OCI-LY1 (cell line): ENCODE data around the gene PROB1.

Source experiments
- H2AFZ ChIP-seq: fragments of 200-600 bp; sonication (generic), shearing (Covaris generic); 2 replicates; pipeline ENCODE4 v1.6.0; 2014; ENCODE audit warnings: antibody characterized with exemption, mild to moderate bottlenecking, low read length
- H3F3A ChIP-seq: fragments of 200-600 bp; sonication (generic), shearing (Covaris generic); 2 replicates; pipeline ENCODE4 v1.6.0; 2014; ENCODE audit warnings: mild to moderate bottlenecking, antibody characterized with exemption, low read length, moderate library complexity; ENCODE audit not compliant: insufficient read depth
- H3K27ac ChIP-seq: fragments of 200-600 bp; sonication (generic); 2 replicates; pipeline ENCODE4 v1.5.1; 2014; ENCODE audit warnings: low read length, mixed run types, mild to moderate bottlenecking, low read depth; ENCODE audit not compliant: poor library complexity, severe bottlenecking
- H3K27me3 ChIP-seq: fragments of 200-600 bp; sonication (generic); 2 replicates; pipeline ENCODE4 v1.6.0; 2014; ENCODE audit warnings: antibody characterized with exemption, mild to moderate bottlenecking, low read length, moderate library complexity; ENCODE audit not compliant: insufficient read depth
- H3K36me3 ChIP-seq: fragments of 200-600 bp; sonication (generic); 2 replicates; pipeline ENCODE4 v1.6.1; 2014; ENCODE audit warnings: mild to moderate bottlenecking, antibody characterized with exemption, low read length, moderate library complexity, mixed read lengths; ENCODE audit not compliant: insufficient read depth
- H3K4me1 ChIP-seq: fragments of 200-600 bp; sonication (generic); 2 replicates; pipeline ENCODE4 v1.5.1; 2014; ENCODE audit warnings: mild to moderate bottlenecking, low read length, moderate library complexity; ENCODE audit not compliant: insufficient read depth, severe bottlenecking
- H3K4me2 ChIP-seq: fragments of 200-600 bp; sonication (generic), shearing (Covaris generic); 2 replicates; pipeline ENCODE4 v1.6.1; 2014; ENCODE audit warnings: low read length
- H3K4me3 ChIP-seq: fragments of 200-600 bp; sonication (generic); 2 replicates; pipeline ENCODE4 v1.5.1; 2014; ENCODE audit warnings: low read length, low read depth, mild to moderate bottlenecking, mixed read lengths; ENCODE audit not compliant: poor library complexity, severe bottlenecking
- H3K79me2 ChIP-seq: fragments of 200-600 bp; shearing (Covaris generic); 2 replicates; pipeline ENCODE4 v1.6.1; 2016; ENCODE audit warnings: mixed run types, low read length, mixed read lengths; ENCODE audit not compliant: insufficient read depth
- H3K9ac ChIP-seq: fragments of 200-600 bp; sonication (generic), shearing (Covaris generic); 2 replicates; pipeline ENCODE4 v1.6.1; 2014; ENCODE audit warnings: mild to moderate bottlenecking, low read length, mixed read lengths
- H3K9me2 ChIP-seq: fragments of 200-600 bp; sonication (generic), shearing (Covaris generic); 2 replicates; pipeline ENCODE4 v1.6.1; 2014; ENCODE audit warnings: low read depth, mild to moderate bottlenecking, low read length, mixed read lengths
- H3K9me3 ChIP-seq: fragments of 200-600 bp; shearing (Covaris generic); 2 replicates; pipeline ENCODE4 v1.6.1; 2014; ENCODE audit warnings: low read length, mixed read lengths
- H4K20me1 ChIP-seq: fragments of 200-600 bp; sonication (generic), shearing (Covaris generic); 2 replicates; pipeline ENCODE4 v1.6.0; 2016; ENCODE audit warnings: mild to moderate bottlenecking, low read length; ENCODE audit not compliant: insufficient read depth
- EZH2 ChIP-seq: fragments of 200-600 bp; sonication (generic), shearing (Covaris generic); IDR thresholded peaks from 2 replicates; pipeline ENCODE4 v1.8.0; 2017; ENCODE audit warnings: borderline replicate concordance, mixed run types, mild to moderate bottlenecking, antibody characterized with exemption, low read length, moderate library complexity, mixed read lengths
- TF ChIP-seq, protein P1 (sequence below): fragments of 200-600 bp; sonication (generic), shearing (Covaris generic); IDR thresholded peaks from 2 replicates; pipeline ENCODE4 v1.5.1; 2017; ENCODE audit warnings: mild to moderate bottlenecking, antibody characterized with exemption, low read length, moderate library complexity, mixed read lengths

The PROB1 gene

GRCh38 chr5:139392678-139393496 lies 2.0 kb downstream of the PROB1 start:
- H3K9me2 ChIP-seq: no peaks in the 10 kb centered on the region
- no peaks in the 10 kb centered on the region for H4K20me1 ChIP-seq
- H3F3A ChIP-seq: no peaks in the 10 kb centered on the region
- H2AFZ ChIP-seq: no peak overlapping the region
- H3K9ac ChIP-seq: peak overlapping the region; percentile 97
- no peaks in the 10 kb centered on the region for H3K27me3 ChIP-seq
- H3K36me3 ChIP-seq: peaks cover 13% of the 10 kb centered on the region
- H3K79me2 ChIP-seq: no peaks in the 10 kb centered on the region; the same call in 1 of the 2 replicates
- peak overlapping the region; percentile 88 for H3K4me2 ChIP-seq
- H3K9me3 ChIP-seq: no peaks in the 10 kb centered on the region
- TF ChIP-seq, protein P1, sequence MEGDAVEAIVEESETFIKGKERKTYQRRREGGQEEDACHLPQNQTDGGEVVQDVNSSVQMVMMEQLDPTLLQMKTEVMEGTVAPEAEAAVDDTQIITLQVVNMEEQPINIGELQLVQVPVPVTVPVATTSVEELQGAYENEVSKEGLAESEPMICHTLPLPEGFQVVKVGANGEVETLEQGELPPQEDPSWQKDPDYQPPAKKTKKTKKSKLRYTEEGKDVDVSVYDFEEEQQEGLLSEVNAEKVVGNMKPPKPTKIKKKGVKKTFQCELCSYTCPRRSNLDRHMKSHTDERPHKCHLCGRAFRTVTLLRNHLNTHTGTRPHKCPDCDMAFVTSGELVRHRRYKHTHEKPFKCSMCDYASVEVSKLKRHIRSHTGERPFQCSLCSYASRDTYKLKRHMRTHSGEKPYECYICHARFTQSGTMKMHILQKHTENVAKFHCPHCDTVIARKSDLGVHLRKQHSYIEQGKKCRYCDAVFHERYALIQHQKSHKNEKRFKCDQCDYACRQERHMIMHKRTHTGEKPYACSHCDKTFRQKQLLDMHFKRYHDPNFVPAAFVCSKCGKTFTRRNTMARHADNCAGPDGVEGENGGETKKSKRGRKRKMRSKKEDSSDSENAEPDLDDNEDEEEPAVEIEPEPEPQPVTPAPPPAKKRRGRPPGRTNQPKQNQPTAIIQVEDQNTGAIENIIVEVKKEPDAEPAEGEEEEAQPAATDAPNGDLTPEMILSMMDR: peak; percentile 88
- no peak for TF ChIP-seq EZH2
- H3K4me1 ChIP-seq: peaks cover 71% of the 10 kb centered on the region
- peak overlapping the region; percentile 90 for H3K4me3 ChIP-seq
- H3K27ac ChIP-seq: peak overlapping the region; percentile 98

DNA sequence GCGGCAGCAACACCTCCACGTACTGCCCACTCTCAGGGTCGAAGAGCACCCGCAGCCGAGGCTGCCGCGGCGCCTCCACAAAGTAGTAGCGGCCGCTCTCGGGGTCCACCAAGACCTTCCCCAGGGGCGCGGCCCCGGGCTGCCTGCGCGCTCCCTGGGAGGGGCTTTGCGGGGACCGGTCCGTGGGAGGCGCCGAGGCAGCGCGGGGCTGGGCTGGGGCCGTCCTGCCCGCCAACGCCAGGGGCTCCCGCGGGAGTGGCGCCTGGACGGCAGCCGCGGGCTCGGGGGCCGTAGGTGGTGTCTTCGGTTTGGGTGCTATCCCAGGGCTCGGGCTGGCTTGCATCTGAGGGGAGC lies 2.6 kb downstream of the PROB1 start:
- no peak for TF ChIP-seq EZH2
- TF ChIP-seq, protein P1: no peak
- H3K27ac ChIP-seq: peak overlapping the region; percentile 98
- H4K20me1 ChIP-seq: no peaks in the 10 kb centered on the region
- H3K36me3 ChIP-seq: peaks cover 19% of the 10 kb centered on the region
- no peaks in the 10 kb centered on the region for H3F3A ChIP-seq
- no peaks in the 10 kb centered on the region for H3K9me2 ChIP-seq
- H3K79me2 ChIP-seq: no peaks in the 10 kb centered on the region; the same call in 1 of the 2 replicates
- no peak overlapping the region for H2AFZ ChIP-seq
- peaks cover 77% of the 10 kb centered on the region for H3K4me1 ChIP-seq
- H3K4me2 ChIP-seq: peak overlapping the region; percentile 88
- H3K27me3 ChIP-seq: no peaks in the 10 kb centered on the region
- peak overlapping the region; percentile 90 for H3K4me3 ChIP-seq
- peak overlapping the region; percentile 97 for H3K9ac ChIP-seq
- no peaks in the 10 kb centered on the region for H3K9me3 ChIP-seq

GRCh38 chr5:139391570-139392323 lies 3.2 kb downstream of the PROB1 start:
- Histone ChIP-seq H3K27ac (peak overlapping the region; percentile 98), H3K9me3 (no peaks in the 10 kb centered on the region), H3K27me3 (no peaks in the 10 kb centered on the region), H3K9me2 (no peaks in the 10 kb centered on the region), H3K79me2 (no peaks in the 10 kb centered on the region; the same call in 1 of the 2 replicates), H2AFZ (no peak overlapping the region), H3K4me1 (peaks cover 82% of the 10 kb centered on the region), H3K36me3 (peaks cover 25% of the 10 kb centered on the region), H3K9ac (peak overlapping the region; percentile 97), H3F3A (no peaks in the 10 kb centered on the region), H4K20me1 (no peaks in the 10 kb centered on the region), H3K4me3 (peak overlapping the region; percentile 90), H3K4me2 (peak overlapping the region; percentile 88)
- TF ChIP-seq, protein P1: no peak
